ENCODE measurements around the gene SMIM13. TPM values are rescaled to one million over a fixed set of nuclear protein-coding genes. Genes with fewer than 3 reads are reported as not detected.
A peak's percentile ranks its signal among the peaks of the same experiment; 100 is the strongest.

SMIM13 gene
- total and polyA plus RNA-seq, 2 of the 4 experiments (the other 2 are of a cell fraction): 5.4 to 10.0 TPM

- DNase-seq: peak; percentile 92
- TF ChIP-seq, protein P1, sequence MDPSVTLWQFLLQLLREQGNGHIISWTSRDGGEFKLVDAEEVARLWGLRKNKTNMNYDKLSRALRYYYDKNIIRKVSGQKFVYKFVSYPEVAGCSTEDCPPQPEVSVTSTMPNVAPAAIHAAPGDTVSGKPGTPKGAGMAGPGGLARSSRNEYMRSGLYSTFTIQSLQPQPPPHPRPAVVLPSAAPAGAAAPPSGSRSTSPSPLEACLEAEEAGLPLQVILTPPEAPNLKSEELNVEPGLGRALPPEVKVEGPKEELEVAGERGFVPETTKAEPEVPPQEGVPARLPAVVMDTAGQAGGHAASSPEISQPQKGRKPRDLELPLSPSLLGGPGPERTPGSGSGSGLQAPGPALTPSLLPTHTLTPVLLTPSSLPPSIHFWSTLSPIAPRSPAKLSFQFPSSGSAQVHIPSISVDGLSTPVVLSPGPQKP (IDR thresholded peaks at IDR 0.05; ENCODE audit: borderline replicate concordance, low read depth, low read length): no peak
- TF ChIP-seq MXI1 (IDR thresholded peaks at IDR 0.05; ENCODE audit: borderline replicate concordance, low read depth, low read length) (peak; percentile 41; the same call in 1 of the 2 replicates), CHD1 (IDR thresholded peaks at IDR 0.05; ENCODE audit: low read depth, low read length) (no peak), NFE2L2 (IDR thresholded peaks at IDR 0.05; ENCODE audit: low read depth, low read length) (peak; percentile 89), BHLHE40 (IDR thresholded peaks at IDR 0.05; ENCODE audit: low read depth, low read length) (peak; percentile 60; the same call in 1 of the 2 replicates), MAFK (IDR thresholded peaks at IDR 0.05; ENCODE audit: low read depth, low read length) (no peak; the same call in 1 of the 2 replicates), MAZ (IDR thresholded peaks at IDR 0.05; ENCODE audit: borderline replicate concordance, low read depth, low read length) (no peak), POLR2A (IDR thresholded peaks at IDR 0.05; ENCODE audit: low read depth, low read length) (no peak), USF2 (IDR thresholded peaks at IDR 0.05; ENCODE audit: low read depth, low read length) (no peak), RAD21 (IDR thresholded peaks at IDR 0.05; ENCODE audit: low read length) (no peak), CTCF (conservative IDR thresholded peaks at IDR 0.05; ENCODE audit: low read depth, low read length) (no peak), CEBPB (IDR thresholded peaks at IDR 0.05; ENCODE audit: low read depth, low read length) (peak; percentile 100)
These were observed 50.0 kb downstream of the SMIM13 start for GRCh38 chr6:11143394-11144371.

More at GRCh38 chr6:11143394-11144371, 50.0 kb downstream of the SMIM13 start:
- Histone ChIP-seq H2AK9ac (replicated peaks; ENCODE audit: low read depth, low read length, poor library complexity) (no peak overlapping the region), H4K20me1 (ENCODE audit: insufficient read depth, low read length) (peaks cover 8% of the 10 kb centered on the region; the same call in 1 of the 2 replicates), H3K4ac (ENCODE audit: low read depth, low read length) (peak overlapping the region; percentile 17; the same call in 1 of the 2 replicates), H3K56ac (ENCODE audit: extremely low read depth, insufficient read depth, low read length) (no peak overlapping the region), H3K4me1 (ENCODE audit: control insufficient read depth, insufficient read depth, low read length) (peaks cover 10% of the 10 kb centered on the region), H3K79me1 (ENCODE audit: low read depth in 1 of 2, low read length in 2 of 2) (peaks cover 0 to 14% of the 10 kb centered on the region in 2 experiments; a peak in 2 of 4 replicates), H2BK120ac (ENCODE audit: low read depth, low read length) (peak overlapping the region; percentile 75), H2AK5ac (ENCODE audit: low read depth, low read length) (peak overlapping the region; percentile 76), H3K18ac (ENCODE audit: low read depth, low read length) (peak overlapping the region; percentile 40; the same call in 1 of the 2 replicates), H3K4me2 (ENCODE audit: low read depth, low read length) (no peak overlapping the region; the same call in 1 of the 2 replicates), H2AFZ (replicated peaks; ENCODE audit: low read length, poor library complexity) (peak overlapping the region; percentile 19), H2BK5ac (ENCODE audit: low read depth, low read length, poor library complexity, severe bottlenecking) (peak overlapping the region; percentile 59), H4K5ac (ENCODE audit: low read depth, low read length) (no peak overlapping the region; the same call in 1 of the 2 replicates), H3K36me3 (ENCODE audit: control insufficient read depth, insufficient read depth, low read length) (no peaks in the 10 kb centered on the region), H3K27me3 (ENCODE audit: control insufficient read depth, insufficient read depth, low read length) (no peaks in the 10 kb centered on the region), H2BK20ac (ENCODE audit: low read depth, low read length) (peak overlapping the region; percentile 77), H3K27ac (ENCODE audit: insufficient read depth, low read length) (peak overlapping the region; percentile 2; the same call in 1 of the 2 replicates), H4K8ac (ENCODE audit: low read depth in 2 of 2, low read length in 2 of 2) (peak overlapping the region in 1 of 2 experiments; percentile 57; a peak in 2 of 4 replicates), H2BK15ac (ENCODE audit: low read depth, low read length) (peak overlapping the region; percentile 71; the same call in 1 of the 3 replicates), H4K91ac (ENCODE audit: insufficient read depth, low read depth, low read length) (peak overlapping the region; percentile 2; the same call in 1 of the 2 replicates), H3K9me1 (ENCODE audit: insufficient read depth, low read length) (peaks cover 3% of the 10 kb centered on the region), H3K23ac (ENCODE audit: low read depth, low read length) (no peak overlapping the region), H3K9me3 (ENCODE audit: control insufficient read depth, insufficient read depth, low read length) (no peaks in the 10 kb centered on the region), H3K4me3 (ENCODE audit: insufficient read depth, low read depth, low read length) (no peak overlapping the region), H3K14ac (replicated peaks; ENCODE audit: low read depth, low read length) (no peak overlapping the region), H3K9ac (ENCODE audit: low read depth, low read length) (no peak overlapping the region)
- in situ Hi-C loops (cut with MboI; ENCODE audit: low sequenced_read_pairs): loop anchor here (5.0 kb wide), 1 partner anchor 354 kb away; no protein-coding TSS in a partner anchor
- BruUV-seq (replicated peaks): no TSS peak
- peak; percentile 49 for ATAC-seq (ENCODE audit: low read depth)
- CTCF ChIA-PET: interaction anchor here (0.5 to 3.5 kb wide), 4 partner anchors 50 to 757 kb away, joined by 3 to 15 read pairs (median 3); partner anchors contain the start of gene SMIM13
- intact Hi-C loops (cut with micrococcal nuclease): loop anchor here (1.0 to 5.0 kb wide), 5 partner anchors 89 to 432 kb away; partner anchors contain the start of gene NEDD9
- POLR2A ChIA-PET (ENCODE audit: unreplicated experiment): no interaction called here
- dilution Hi-C loops (cut with HindIII; ENCODE audit: low sequenced_read_pairs, unreplicated experiment): no loop called here
- WGBS, 2 experiments (ENCODE audit: extremely low coverage in 2 of 2, insufficient read length in 1 of 2): 92% methylated on average over 2 of the region's 10 CpGs; no CpG with 5 or more reads in 1 of the 2 experiments
